Measurements from ENCODE around the gene COTL1. TPM values are rescaled to one million over a fixed set of nuclear protein-coding genes. Genes with fewer than 3 reads are reported as not detected.
"Not testable (repeated sequence)": the region's sequence is repeated elsewhere in the genome, so short reads cannot be mapped to it uniquely, and the experiment has no call there.

Gene COTL1
- total RNA-seq, 1 experiment from 2014 or later: 520 TPM

DNA sequence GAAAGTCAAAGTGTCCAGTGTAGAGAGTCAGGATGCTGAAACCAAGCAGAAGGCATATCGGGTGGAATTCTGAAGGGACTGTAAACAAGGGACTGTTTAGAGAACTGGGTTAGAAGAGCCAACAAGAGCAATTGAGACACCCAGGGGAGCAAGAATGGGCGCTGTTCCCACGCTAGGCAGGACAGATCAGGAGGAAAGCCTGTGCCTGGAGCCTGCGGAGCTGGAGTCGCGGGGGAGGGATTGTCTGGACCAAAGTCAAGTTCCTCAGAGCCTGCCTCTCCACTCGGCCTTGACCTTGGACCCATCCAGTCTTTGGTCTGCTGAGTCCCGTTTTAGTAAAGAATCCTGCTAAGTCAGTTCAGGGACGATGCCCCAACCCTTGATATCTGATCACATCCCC lies 15.7 kb upstream of the COTL1 start:
- H3K36me3 ChIP-seq: no peaks in the 10 kb centered on the region
- DNase-seq (ENCODE audit: low read depth in 1 of 2, low spot score in 2 of 2): no peak
- H3K4me3 ChIP-seq: no peak overlapping the region
- no peaks in the 10 kb centered on the region for H3K27me3 ChIP-seq (replicated peaks)
- no peaks in the 10 kb centered on the region for H3K9me3 ChIP-seq (replicated peaks)
- no peak overlapping the region for H3K27ac ChIP-seq
- H3K4me1 ChIP-seq (replicated peaks): no peaks in the 10 kb centered on the region

- H3K27me3 ChIP-seq (replicated peaks); H3K4me1 ChIP-seq (replicated peaks); H3K36me3 ChIP-seq; H3K4me3 ChIP-seq; DNase-seq (ENCODE audit: low read depth in 1 of 2, low spot score in 2 of 2); H3K27ac ChIP-seq; H3K9me3 ChIP-seq (replicated peaks): not testable (repeated sequence)
Observed at GRCh38 chr16:84632862-84633261, 15.0 kb upstream of the COTL1 start.

- no peaks in the 10 kb centered on the region for H3K36me3 ChIP-seq
- H3K4me3 ChIP-seq: no peak overlapping the region
- H3K9me3 ChIP-seq (replicated peaks): no peaks in the 10 kb centered on the region
- no peaks in the 10 kb centered on the region for H3K4me1 ChIP-seq (replicated peaks)
- no peaks in the 10 kb centered on the region for H3K27me3 ChIP-seq (replicated peaks)
- H3K27ac ChIP-seq: no peak overlapping the region
- no peak for DNase-seq (ENCODE audit: low read depth in 1 of 2, low spot score in 2 of 2)
Observed at GRCh38 chr16:84631886-84632285, 14.0 kb upstream of the COTL1 start.

GRCh38 chr16:84631153-84631466 lies 13.2 kb upstream of the COTL1 start:
- Histone ChIP-seq H3K27ac (no peak overlapping the region), H3K27me3 (replicated peaks) (no peaks in the 10 kb centered on the region), H3K36me3 (no peaks in the 10 kb centered on the region), H3K4me3 (no peak overlapping the region), H3K9me3 (replicated peaks) (no peaks in the 10 kb centered on the region), H3K4me1 (replicated peaks) (no peaks in the 10 kb centered on the region)
- DNase-seq (ENCODE audit: low read depth in 1 of 2, low spot score in 2 of 2): no peak

GRCh38 chr16:84630446-84631152 lies 12.7 kb upstream of the COTL1 start:
- no peak for DNase-seq (ENCODE audit: low read depth in 1 of 2, low spot score in 2 of 2)
- Histone ChIP-seq H3K27ac (no peak overlapping the region), H3K9me3 (replicated peaks) (no peaks in the 10 kb centered on the region), H3K4me1 (replicated peaks) (no peaks in the 10 kb centered on the region), H3K36me3 (no peaks in the 10 kb centered on the region), H3K4me3 (no peak overlapping the region), H3K27me3 (replicated peaks) (no peaks in the 10 kb centered on the region)

- no peaks in the 10 kb centered on the region for H3K9me3 ChIP-seq (replicated peaks)
- no peaks in the 10 kb centered on the region for H3K36me3 ChIP-seq
- H3K27me3 ChIP-seq (replicated peaks): no peaks in the 10 kb centered on the region
- no peak overlapping the region for H3K27ac ChIP-seq
- no peaks in the 10 kb centered on the region for H3K4me1 ChIP-seq (replicated peaks)
- no peak overlapping the region for H3K4me3 ChIP-seq
- DNase-seq (ENCODE audit: low read depth in 1 of 2, low spot score in 2 of 2): no peak
Observed at GRCh38 chr16:84630009-84630408, 12.1 kb upstream of the COTL1 start.

DNA sequence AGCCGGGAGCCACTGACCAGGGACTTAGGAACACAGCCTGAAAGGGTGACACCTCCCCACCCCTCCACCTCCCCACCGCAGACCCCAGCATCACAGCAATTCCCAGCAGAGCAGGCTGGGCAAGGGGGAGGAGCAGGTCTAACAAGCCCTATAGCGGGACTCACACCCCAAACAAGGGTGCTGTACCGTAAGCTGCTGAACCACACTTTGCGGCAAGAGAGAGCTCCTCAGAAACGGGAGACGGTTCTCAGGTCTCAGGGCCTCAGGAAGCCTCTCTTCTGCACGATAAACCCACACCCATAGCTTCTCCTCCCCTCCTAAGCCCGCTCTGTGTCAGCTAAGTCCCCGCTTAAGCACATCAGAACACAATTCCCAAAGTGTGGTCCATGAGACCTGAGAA lies 11.7 kb upstream of the COTL1 start:
- H3K4me1 ChIP-seq (replicated peaks): no peaks in the 10 kb centered on the region
- no peaks in the 10 kb centered on the region for H3K27me3 ChIP-seq (replicated peaks)
- H3K4me3 ChIP-seq: no peak overlapping the region
- H3K27ac ChIP-seq: no peak overlapping the region
- H3K9me3 ChIP-seq (replicated peaks): no peaks in the 10 kb centered on the region
- DNase-seq (ENCODE audit: low read depth in 1 of 2, low spot score in 2 of 2): no peak
- no peaks in the 10 kb centered on the region for H3K36me3 ChIP-seq

GRCh38 chr16:84628226-84628731 lies 10.4 kb upstream of the COTL1 start:
- Histone ChIP-seq H3K4me3 (no peak overlapping the region), H3K36me3 (no peaks in the 10 kb centered on the region), H3K27ac (no peak overlapping the region), H3K9me3 (replicated peaks) (no peaks in the 10 kb centered on the region), H3K27me3 (replicated peaks) (no peaks in the 10 kb centered on the region), H3K4me1 (replicated peaks) (no peaks in the 10 kb centered on the region)
- no peak for DNase-seq (ENCODE audit: low read depth in 1 of 2, low spot score in 2 of 2)

- no peak overlapping the region for H3K27ac ChIP-seq
- peaks cover 9% of the 10 kb centered on the region for H3K4me1 ChIP-seq (replicated peaks)
- H3K4me3 ChIP-seq: no peak overlapping the region
- no peaks in the 10 kb centered on the region for H3K9me3 ChIP-seq (replicated peaks)
- no peaks in the 10 kb centered on the region for H3K27me3 ChIP-seq (replicated peaks)
- H3K36me3 ChIP-seq: no peaks in the 10 kb centered on the region
- DNase-seq (ENCODE audit: low read depth in 1 of 2, low spot score in 2 of 2): no peak
Observed at GRCh38 chr16:84625556-84625955, 7.7 kb upstream of the COTL1 start.

GRCh38 chr16:84620913-84621312 lies 3.0 kb upstream of the COTL1 start:
- not testable (repeated sequence) for H3K4me3 ChIP-seq; H3K27me3 ChIP-seq (replicated peaks); H3K27ac ChIP-seq; DNase-seq (ENCODE audit: low read depth in 1 of 2, low spot score in 2 of 2); H3K9me3 ChIP-seq (replicated peaks)
- Histone ChIP-seq H3K36me3 (peaks cover 19% of the 10 kb centered on the region), H3K4me1 (replicated peaks) (peaks cover 35% of the 10 kb centered on the region)

DNA sequence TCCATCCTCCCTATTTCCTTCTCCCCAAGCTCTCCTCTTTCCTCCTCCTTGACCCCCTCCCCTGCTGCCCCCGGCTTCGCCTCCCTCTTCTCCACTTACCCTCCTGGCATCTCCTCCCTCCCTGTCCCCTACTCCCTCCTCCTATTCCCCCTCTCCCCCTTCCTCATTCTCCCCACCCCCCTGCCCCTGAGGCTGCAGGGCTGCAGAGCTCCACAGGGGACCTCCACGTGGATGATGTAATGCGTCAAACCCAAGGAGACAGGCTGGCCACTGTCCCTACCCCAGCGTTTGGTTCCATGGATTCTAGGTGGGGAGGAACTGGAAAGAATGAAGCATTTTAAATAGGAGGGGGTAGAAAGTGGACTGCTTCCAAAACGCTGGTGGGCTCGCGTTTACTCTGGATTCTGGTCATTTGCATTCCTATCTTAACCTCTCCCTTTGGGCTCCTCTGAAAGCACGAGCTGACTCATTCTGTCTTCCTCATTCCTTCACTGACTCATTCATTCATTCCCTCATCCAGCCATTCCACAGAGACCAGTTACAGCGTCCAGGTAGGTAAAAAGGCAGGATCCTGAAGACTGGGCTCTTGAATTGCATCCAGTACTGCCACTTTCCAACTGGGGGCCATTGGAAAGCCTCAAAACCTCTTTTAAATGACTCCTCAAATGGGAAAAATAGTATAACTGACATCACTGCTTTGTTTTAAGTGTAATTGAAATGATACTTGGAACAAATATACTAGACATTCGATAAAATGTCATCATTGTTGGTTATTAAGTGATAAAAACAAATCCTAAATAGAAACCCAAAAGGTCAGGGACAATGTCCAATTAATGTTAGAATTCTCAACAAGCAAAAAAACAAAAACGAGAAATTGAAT lies 943 bp upstream of the COTL1 start:
- H3K27ac ChIP-seq: peak overlapping the region; percentile 68
- DNase-seq (ENCODE audit: low read depth in 1 of 2, low spot score in 2 of 2): peak; percentile 98 to 99
- peaks cover 48% of the 10 kb centered on the region for H3K4me1 ChIP-seq (replicated peaks)
- no peaks in the 10 kb centered on the region for H3K9me3 ChIP-seq (replicated peaks)
- no peak overlapping the region for H3K4me3 ChIP-seq
- no peaks in the 10 kb centered on the region for H3K27me3 ChIP-seq (replicated peaks)
- H3K36me3 ChIP-seq: peaks cover 40% of the 10 kb centered on the region

- peak overlapping the region; percentile 96 for H3K4me3 ChIP-seq
- H3K36me3 ChIP-seq: peaks cover 54% of the 10 kb centered on the region
- H3K9me3 ChIP-seq (replicated peaks): no peaks in the 10 kb centered on the region
- H3K27me3 ChIP-seq (replicated peaks): no peaks in the 10 kb centered on the region
- DNase-seq (ENCODE audit: low read depth in 1 of 2, low spot score in 2 of 2): peak in 1 of 2 experiments; percentile 53
- H3K4me1 ChIP-seq (replicated peaks): peaks cover 48% of the 10 kb centered on the region
- H3K27ac ChIP-seq: peak overlapping the region; percentile 27; the same call in 1 of the 2 replicates
Observed at GRCh38 chr16:84617041-84617790, 662 bp downstream of the COTL1 start.

DNA sequence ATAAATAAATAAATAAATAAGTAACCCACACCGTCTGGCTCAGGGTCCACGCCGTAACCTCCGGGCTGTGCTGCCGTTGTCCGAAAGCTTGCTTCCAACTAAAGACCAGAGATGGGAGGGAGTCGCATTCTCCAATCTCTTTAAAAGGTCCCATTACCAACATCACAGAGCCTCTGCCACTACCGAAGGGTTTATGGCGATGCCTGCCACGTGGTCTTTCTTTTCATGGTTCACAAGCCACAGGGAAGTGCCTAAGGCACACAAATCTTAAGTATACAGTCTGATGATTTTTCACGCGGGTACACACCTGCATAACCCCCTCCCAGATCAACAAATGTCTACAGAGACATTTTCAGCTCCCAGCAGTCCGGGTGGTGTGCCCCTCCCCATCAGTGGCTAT lies 1.4 kb downstream of the COTL1 start:
- no peak overlapping the region for H3K27ac ChIP-seq
- peak overlapping the region; percentile 96 for H3K4me3 ChIP-seq
- peaks cover 61% of the 10 kb centered on the region for H3K36me3 ChIP-seq
- H3K27me3 ChIP-seq (replicated peaks): no peaks in the 10 kb centered on the region
- no peaks in the 10 kb centered on the region for H3K9me3 ChIP-seq (replicated peaks)
- DNase-seq (ENCODE audit: low read depth in 1 of 2, low spot score in 2 of 2): peak in 1 of 2 experiments; percentile 31
- H3K4me1 ChIP-seq (replicated peaks): peaks cover 49% of the 10 kb centered on the region
